OCI-LY3 (cell line): ENCODE measurements around the gene HNRNPA1.

Experiments
- H2AFZ ChIP-seq: fragments of 200-600, 300-600 bp; shearing (Covaris generic); 2 replicates; pipeline ENCODE4 v1.6.0; 2014; ENCODE audit warnings: antibody characterized with exemption, low read depth, low read length
- H3K27ac ChIP-seq: fragments of 200-600, 300-600 bp; sonication (generic); 2 replicates; pipeline ENCODE4 v1.5.1; 2014; ENCODE audit warnings: mild to moderate bottlenecking, low read length, moderate library complexity, mixed read lengths
- H3K27me3 ChIP-seq: fragments of 200-600, 300-600 bp; sonication (generic); 2 replicates; pipeline ENCODE4 v1.6.1; 2014; ENCODE audit warnings: low read depth, low read length, mixed read lengths
- H3K36me3 ChIP-seq: fragments of 200-600, 300-600 bp; sonication (generic); replicated peaks from 2 replicates; pipeline ENCODE3; 2014; ENCODE audit warnings: low read depth, low read length, mixed read lengths
- H3K4me1 ChIP-seq: fragments of 300-600, 200-600 bp; sonication (generic); 2 replicates; pipeline ENCODE4 v1.6.1; 2014; ENCODE audit warnings: low read length, mixed read lengths
- H3K4me2 ChIP-seq: fragments of 200-600, 300-600 bp; sonication (generic); 2 replicates; pipeline ENCODE4 v1.6.1; 2014; ENCODE audit warnings: low read length, mixed read lengths
- H3K4me3 ChIP-seq: fragments of 300-600, 200-600 bp; sonication (generic); 2 replicates; pipeline ENCODE4 v1.5.1; 2014; ENCODE audit warnings: antibody characterized with exemption, mild to moderate bottlenecking, low read length, moderate library complexity
- H3K79me2 ChIP-seq: fragments of 300-600, 200-600 bp; shearing (Covaris generic); 2 replicates; pipeline ENCODE4 v1.6.1; 2014; ENCODE audit warnings: mild to moderate bottlenecking, low read length, mixed read lengths
- H3K9ac ChIP-seq: fragments of 300-600, 200-600 bp; shearing (Covaris generic); 2 replicates; pipeline ENCODE4 v1.6.0; 2014; ENCODE audit warnings: mild to moderate bottlenecking, low read length, moderate library complexity
- H3K9me3 ChIP-seq: fragments of 200-600, 300-600 bp; shearing (Covaris generic); 2 replicates; pipeline ENCODE4 v1.6.1; 2014; ENCODE audit warnings: low read length, mixed read lengths; ENCODE audit not compliant: insufficient read depth
- H4K20me1 ChIP-seq: fragments of 200-600, 300-600 bp; sonication (generic); 2 replicates; pipeline ENCODE4 v1.6.1; 2016; ENCODE audit warnings: low read length, mixed read lengths; ENCODE audit not compliant: insufficient read depth
- CTCF ChIP-seq: fragments of 200-600, 300-600 bp; sonication (generic); IDR thresholded peaks from 2 replicates; pipeline ENCODE4 v1.5.1; 2014; ENCODE audit warnings: antibody characterized with exemption, low read length, low read depth
- EZH2phosphoT487 ChIP-seq: fragments of 200-600 bp; shearing (Covaris generic); IDR thresholded peaks from 2 replicates; pipeline ENCODE4 v1.6.1; 2018; ENCODE audit warnings: antibody characterized with exemption, mixed run types, low read depth

The HNRNPA1 gene

GRCh38 chr12:54330442-54330841 lies 49.9 kb downstream of the HNRNPA1 start:
- Histone ChIP-seq H3K4me2 (no peak overlapping the region), H3K79me2 (peaks cover 39% of the 10 kb centered on the region)

GRCh38 chr12:54331461-54331860 lies 50.9 kb downstream of the HNRNPA1 start:
- H3K27ac ChIP-seq = no peak overlapping the region
- no peaks in the 10 kb centered on the region for H3K36me3 ChIP-seq
- H3K4me2 ChIP-seq = no peak overlapping the region
- H3K4me1 ChIP-seq = 0 out of 2 replicates have a peak, but pooled peaks cover 1% of the 10 kb centered on the region
- H3K9me3 ChIP-seq = no peaks in the 10 kb centered on the region
- H4K20me1 ChIP-seq = peaks cover 6% of the 10 kb centered on the region; the same call in 1 of the 2 replicates
- H3K79me2 ChIP-seq = peaks cover 31% of the 10 kb centered on the region
- TF ChIP-seq CTCF (no peak), EZH2phosphoT487 (no peak)
- H3K27me3 ChIP-seq = no peaks in the 10 kb centered on the region
- H2AFZ ChIP-seq = no peak overlapping the region
- no peak overlapping the region for H3K9ac ChIP-seq
- no peak overlapping the region for H3K4me3 ChIP-seq

More at GRCh38 chr12:54330442-54330841, 49.9 kb downstream of the HNRNPA1 start:
- Histone ChIP-seq H3K4me1 (0 out of 2 replicates have a peak, but pooled peaks cover 4% of the 10 kb centered on the region), H3K4me3 (no peak overlapping the region), H4K20me1 (peaks cover 6% of the 10 kb centered on the region; the same call in 1 of the 2 replicates), H3K9ac (no peak overlapping the region), H3K27ac (no peak overlapping the region), H3K36me3 (no peaks in the 10 kb centered on the region), H3K27me3 (no peaks in the 10 kb centered on the region), H2AFZ (no peak overlapping the region), H3K9me3 (no peaks in the 10 kb centered on the region)
- TF ChIP-seq CTCF (no peak), EZH2phosphoT487 (no peak)

GRCh38 chr12:54333420-54334034 lies 53.0 kb downstream of the HNRNPA1 start:
- H3K36me3 ChIP-seq = no peaks in the 10 kb centered on the region
- H3K4me1 ChIP-seq = no peaks in the 10 kb centered on the region

More at GRCh38 chr12:54333420-54334034, 53.0 kb downstream of the HNRNPA1 start:
- Histone ChIP-seq H4K20me1 (peaks cover 13% of the 10 kb centered on the region; the same call in 1 of the 2 replicates), H3K79me2 (peaks cover 22% of the 10 kb centered on the region), H2AFZ (no peak overlapping the region), H3K27me3 (no peaks in the 10 kb centered on the region), H3K9ac (no peak overlapping the region), H3K27ac (no peak overlapping the region), H3K9me3 (no peaks in the 10 kb centered on the region), H3K4me3 (no peak overlapping the region), H3K4me2 (no peak overlapping the region)
- TF ChIP-seq CTCF (no peak), EZH2phosphoT487 (no peak)
